ENCODE measurements around the gene TUBA1C. TPM values are rescaled to one million over a fixed set of nuclear protein-coding genes. Genes with fewer than 3 reads are reported as not detected.
A peak's percentile ranks its signal among the peaks of the same experiment; 100 is the strongest.

TUBA1C gene
- total RNA-seq, 1 donor, result 609 TPM

GRCh38 chr12:49287876-49288275 lies 23.0 kb downstream of the TUBA1C start:
- no peak overlapping the region for H3K4me3 ChIP-seq (ENCODE audit: low read depth, low read length)
- TF ChIP-seq, protein P1, sequence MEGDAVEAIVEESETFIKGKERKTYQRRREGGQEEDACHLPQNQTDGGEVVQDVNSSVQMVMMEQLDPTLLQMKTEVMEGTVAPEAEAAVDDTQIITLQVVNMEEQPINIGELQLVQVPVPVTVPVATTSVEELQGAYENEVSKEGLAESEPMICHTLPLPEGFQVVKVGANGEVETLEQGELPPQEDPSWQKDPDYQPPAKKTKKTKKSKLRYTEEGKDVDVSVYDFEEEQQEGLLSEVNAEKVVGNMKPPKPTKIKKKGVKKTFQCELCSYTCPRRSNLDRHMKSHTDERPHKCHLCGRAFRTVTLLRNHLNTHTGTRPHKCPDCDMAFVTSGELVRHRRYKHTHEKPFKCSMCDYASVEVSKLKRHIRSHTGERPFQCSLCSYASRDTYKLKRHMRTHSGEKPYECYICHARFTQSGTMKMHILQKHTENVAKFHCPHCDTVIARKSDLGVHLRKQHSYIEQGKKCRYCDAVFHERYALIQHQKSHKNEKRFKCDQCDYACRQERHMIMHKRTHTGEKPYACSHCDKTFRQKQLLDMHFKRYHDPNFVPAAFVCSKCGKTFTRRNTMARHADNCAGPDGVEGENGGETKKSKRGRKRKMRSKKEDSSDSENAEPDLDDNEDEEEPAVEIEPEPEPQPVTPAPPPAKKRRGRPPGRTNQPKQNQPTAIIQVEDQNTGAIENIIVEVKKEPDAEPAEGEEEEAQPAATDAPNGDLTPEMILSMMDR (IDR thresholded peaks at IDR 0.05; ENCODE audit: insufficient read depth, low read depth, low read length), result no peak
- no peak for DNase-seq (ENCODE audit: low read depth)

DNA sequence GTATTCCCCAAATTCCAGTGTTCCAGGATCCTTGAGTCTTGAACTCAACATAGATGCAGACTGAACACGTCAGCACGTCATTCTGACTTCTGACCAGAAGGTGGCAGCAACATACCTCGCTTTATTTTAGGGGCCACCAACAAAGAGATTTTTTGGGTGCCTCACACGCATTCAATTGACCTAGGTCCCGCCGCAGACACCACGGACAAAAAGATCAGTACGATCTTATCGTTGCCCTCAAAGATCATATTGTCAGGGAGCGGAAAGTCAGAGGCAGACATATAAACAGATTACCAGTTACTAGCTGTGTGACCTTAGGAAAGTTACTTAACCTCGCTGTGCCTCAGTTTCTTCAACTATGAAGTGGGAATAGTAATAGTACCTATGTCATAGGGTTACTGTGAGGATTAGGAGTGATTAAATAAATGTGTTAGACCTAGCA lies 23.6 kb downstream of the TUBA1C start:
- no peak overlapping the region for H3K4me3 ChIP-seq (ENCODE audit: low read depth, low read length)
- TF ChIP-seq, protein P1 (IDR thresholded peaks at IDR 0.05; ENCODE audit: insufficient read depth, low read depth, low read length), result peak; percentile 82
- peak; percentile 58 for DNase-seq (ENCODE audit: low read depth)

GRCh38 chr12:49288922-49289555 lies 24.2 kb downstream of the TUBA1C start:
- TF ChIP-seq, protein P1 (IDR thresholded peaks at IDR 0.05; ENCODE audit: insufficient read depth, low read depth, low read length), result no peak
- H3K4me3 ChIP-seq (ENCODE audit: low read depth, low read length), result no peak overlapping the region
- no peak for DNase-seq (ENCODE audit: low read depth)

- no peak for DNase-seq (ENCODE audit: low read depth)
- no peak overlapping the region for H3K4me3 ChIP-seq (ENCODE audit: low read depth, low read length)
- TF ChIP-seq, protein P1 (IDR thresholded peaks at IDR 0.05; ENCODE audit: insufficient read depth, low read depth, low read length), result no peak
Measured at GRCh38 chr12:49292729-49293055, 27.8 kb downstream of the TUBA1C start.

- no peak overlapping the region for H3K4me3 ChIP-seq (ENCODE audit: low read depth, low read length)
- no peak for DNase-seq (ENCODE audit: low read depth)
- TF ChIP-seq, protein P1 (IDR thresholded peaks at IDR 0.05; ENCODE audit: insufficient read depth, low read depth, low read length), result no peak
Measured at GRCh38 chr12:49293056-49293956, 28.4 kb downstream of the TUBA1C start.

DNA sequence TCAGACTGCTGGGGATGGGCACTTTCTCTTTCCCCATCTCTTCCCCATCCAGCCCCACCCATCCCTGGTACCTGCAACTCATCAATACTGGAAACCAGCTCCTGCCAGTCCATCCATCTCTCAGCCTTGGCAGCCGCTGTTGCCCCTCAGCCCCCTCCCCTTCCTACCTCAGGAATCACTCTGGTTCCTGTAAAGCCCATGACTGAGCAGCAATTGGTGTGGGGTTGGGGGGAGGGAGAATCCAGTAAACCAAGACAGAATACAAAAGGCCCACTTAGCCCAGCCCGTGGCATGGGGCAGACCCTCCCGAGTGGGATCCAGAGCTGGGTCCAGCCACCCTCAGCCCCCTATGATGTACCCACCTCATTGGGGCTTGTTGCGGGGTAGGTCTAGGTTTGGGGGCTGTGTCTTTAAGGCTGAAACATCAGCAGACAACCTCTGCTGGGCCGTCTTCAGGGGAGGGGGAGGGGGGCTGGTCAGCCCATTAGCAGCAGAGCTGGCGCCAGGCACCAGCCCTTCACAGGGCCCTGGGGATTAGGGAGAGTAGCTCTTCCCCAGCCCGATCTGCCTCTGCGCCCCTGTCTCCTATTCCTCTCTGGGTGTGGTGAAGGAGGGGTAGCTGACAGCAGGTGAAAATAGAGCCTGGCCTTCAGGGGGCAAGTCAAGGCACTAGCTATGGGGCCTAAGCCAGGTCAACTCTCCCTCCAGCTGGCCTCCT lies 29.4 kb downstream of the TUBA1C start:
- no peak overlapping the region for H3K4me3 ChIP-seq (ENCODE audit: low read depth, low read length)
- DNase-seq (ENCODE audit: low read depth), result no peak
- TF ChIP-seq, protein P1 (IDR thresholded peaks at IDR 0.05; ENCODE audit: insufficient read depth, low read depth, low read length), result no peak

Measured in fibroblast of villous mesenchyme (primary cell).